IMR-90 (cell line): ENCODE results near the gene EDARADD. TPM values are rescaled to one million over a fixed set of nuclear protein-coding genes. Genes with fewer than 3 reads are reported as not detected.

Experiments used
- ATAC-seq: fragments of 200-7000 bp; cut with Tn5 transposase; 2 replicates; pipeline ENCODE4 v1.9.1; 2020; ENCODE audit warnings: low read depth, mild to moderate bottlenecking, moderate library complexity
- BruUV-seq: library from RNA; stranded (reverse); fragments of 400-500 nt; replicated peaks from 2 replicates; lab custom pipeline; 2021; lab: Mats Ljungman, UMichigan
- CTCF ChIA-PET: fragments of 300-600 bp; formaldehyde crosslinking; extraction: SDS; loops from one replicate; lab custom pipeline; 2021; ENCODE audit warnings: antibody characterized with exemption; lab: Yijun Ruan, JAX
- POLR2A ChIA-PET: fragments of 300-600 bp; sonication (Branson Sonifier 250); formaldehyde crosslinking; loops from one replicate; lab custom pipeline; 2022; ENCODE audit warnings: antibody characterized with exemption; ENCODE audit not compliant: unreplicated experiment; lab: Charles Lee
- DNase-seq: peaks from one replicate; pipeline ENCODE4 v3.0.0; 2013
- H2AFZ ChIP-seq: replicated peaks from 2 replicates; pipeline ENCODE3; 2013; ENCODE audit warnings: low read length, mild to moderate bottlenecking; ENCODE audit not compliant: poor library complexity
- H2AK5ac ChIP-seq: 2 replicates; pipeline ENCODE4 v1.6.1; 2013; ENCODE audit warnings: low read depth, low read length, inconsistent platforms
- H2AK9ac ChIP-seq: replicated peaks from 2 replicates; pipeline ENCODE3; 2013; ENCODE audit warnings: mild to moderate bottlenecking, low read depth, low read length, moderate library complexity; ENCODE audit not compliant: poor library complexity
- H2BK120ac ChIP-seq: 2 replicates; pipeline ENCODE4 v1.6.1; 2013; ENCODE audit warnings: low read depth, low read length, inconsistent platforms
- H2BK15ac ChIP-seq: 3 replicates; pipeline ENCODE4 v1.6.1; 2013; ENCODE audit warnings: low read depth, low read length, inconsistent platforms
- H2BK20ac ChIP-seq: 2 replicates; pipeline ENCODE4 v1.6.1; 2013; ENCODE audit warnings: low read depth, mild to moderate bottlenecking, inconsistent platforms, low read length, moderate library complexity
- H2BK5ac ChIP-seq: 2 replicates; pipeline ENCODE4 v1.6.1; 2013; ENCODE audit warnings: mild to moderate bottlenecking, low read depth, low read length, inconsistent platforms; ENCODE audit not compliant: poor library complexity, severe bottlenecking
- H3K14ac ChIP-seq: replicated peaks from 2 replicates; pipeline ENCODE4 v1.6.1; 2013; ENCODE audit warnings: low read depth, low read length, inconsistent platforms
- H3K18ac ChIP-seq: 2 replicates; pipeline ENCODE4 v1.6.1; 2013; ENCODE audit warnings: low read depth, low read length, control low read depth
- H3K23ac ChIP-seq: 2 replicates; pipeline ENCODE4 v1.6.1; 2013; ENCODE audit warnings: low read depth, low read length, inconsistent platforms
- H3K27ac ChIP-seq: 2 replicates; pipeline ENCODE4 v1.5.1; 2013; ENCODE audit warnings: mild to moderate bottlenecking, control low read depth, low read length; ENCODE audit not compliant: insufficient read depth
- H3K27me3 ChIP-seq: 2 replicates; pipeline ENCODE4 v1.6.1; 2013; ENCODE audit warnings: low read length; ENCODE audit not compliant: control insufficient read depth, insufficient read depth
- H3K36me3 ChIP-seq: 2 replicates; pipeline ENCODE4 v1.6.1; 2013; ENCODE audit warnings: low read length, mixed read lengths; ENCODE audit not compliant: control insufficient read depth, insufficient read depth
- H3K4ac ChIP-seq: 2 replicates; pipeline ENCODE4 v1.6.1; 2013; ENCODE audit warnings: low read depth, low read length, inconsistent platforms
- H3K4me1 ChIP-seq: 2 replicates; pipeline ENCODE4 v1.6.1; 2013; ENCODE audit warnings: low read length, mixed read lengths; ENCODE audit not compliant: control insufficient read depth, insufficient read depth
- H3K4me2 ChIP-seq: 2 replicates; pipeline ENCODE4 v1.6.1; 2013; ENCODE audit warnings: low read depth, mild to moderate bottlenecking, control low read depth, low read length, moderate library complexity
- H3K4me3 ChIP-seq: 2 replicates; pipeline ENCODE4 v1.5.1; 2013; ENCODE audit warnings: low read depth, mild to moderate bottlenecking, control low read depth, low read length, moderate library complexity; ENCODE audit not compliant: insufficient read depth
- H3K56ac ChIP-seq: 2 replicates; pipeline ENCODE4 v1.6.1; 2013; ENCODE audit warnings: low read length, inconsistent platforms; ENCODE audit not compliant: insufficient read depth; ENCODE audit errors: extremely low read depth
- H3K79me1 ChIP-seq, 2 experiments: 2 replicates each; pipeline ENCODE4 v1.6.1; 2013; ENCODE audit warnings: low read length in 2 of 2, inconsistent platforms in 1 of 2, low read depth in 1 of 2
- H3K9ac ChIP-seq: 2 replicates; pipeline ENCODE4 v1.6.1; 2013; ENCODE audit warnings: low read depth, low read length, control low read depth
- H3K9me1 ChIP-seq: 2 replicates; pipeline ENCODE4 v1.6.1; 2013; ENCODE audit warnings: low read length, inconsistent platforms; ENCODE audit not compliant: insufficient read depth
- H3K9me3 ChIP-seq: 2 replicates; pipeline ENCODE4 v1.6.1; 2013; ENCODE audit warnings: low read length; ENCODE audit not compliant: control insufficient read depth, insufficient read depth
- H4K20me1 ChIP-seq: 2 replicates; pipeline ENCODE4 v1.6.1; 2013; ENCODE audit warnings: low read length, inconsistent platforms; ENCODE audit not compliant: insufficient read depth
- H4K5ac ChIP-seq: 2 replicates; pipeline ENCODE4 v1.6.1; 2013; ENCODE audit warnings: mild to moderate bottlenecking, low read depth, low read length, control low read depth
- H4K8ac ChIP-seq, 2 experiments: 2 replicates each; pipeline ENCODE4 v1.6.1; 2013; ENCODE audit warnings: low read depth in 2 of 2, low read length in 2 of 2, control low read depth in 1 of 2, inconsistent platforms in 1 of 2
- H4K91ac ChIP-seq: 2 replicates; pipeline ENCODE4 v1.6.1; 2013; ENCODE audit warnings: low read depth, low read length, inconsistent platforms; ENCODE audit not compliant: insufficient read depth
- BHLHE40 ChIP-seq: fragments of 150-350 bp; IDR thresholded peaks from 2 replicates; pipeline ENCODE4 v1.6.1; 2016; ENCODE audit warnings: mild to moderate bottlenecking, low read depth, low read length
- CEBPB ChIP-seq: IDR thresholded peaks from 2 replicates; pipeline ENCODE4 v1.6.1; 2012; ENCODE audit warnings: low read depth, low read length, improper control_type of control experiment
- CTCF ChIP-seq: conservative IDR thresholded peaks from 2 replicates; pipeline ENCODE4 v1.5.1; 2012; ENCODE audit warnings: mild to moderate bottlenecking, low read depth, low read length, improper control_type of control experiment
- FOS ChIP-seq: fragments of 150-350 bp; IDR thresholded peaks from 2 replicates; pipeline ENCODE4 v1.6.1; 2016; ENCODE audit warnings: low read depth, low read length
- MAFK ChIP-seq: IDR thresholded peaks from 2 replicates; pipeline ENCODE4 v1.6.1; 2012; ENCODE audit warnings: low read depth, low read length, improper control_type of control experiment
- MAZ ChIP-seq: IDR thresholded peaks from 2 replicates; pipeline ENCODE4 v1.6.1; 2012; ENCODE audit warnings: low read depth, mild to moderate bottlenecking, low read length, improper control_type of control experiment, moderate library complexity, borderline replicate concordance
- MXI1 ChIP-seq: IDR thresholded peaks from 2 replicates; pipeline ENCODE4 v1.6.1; 2012; ENCODE audit warnings: low read depth, mild to moderate bottlenecking, low read length, moderate library complexity, borderline replicate concordance
- NFE2L2 ChIP-seq: fragments of 150-350 bp; IDR thresholded peaks from 2 replicates; pipeline ENCODE4 v1.6.1; 2016; ENCODE audit warnings: low read depth, mild to moderate bottlenecking, low read length
- POLR2A ChIP-seq: IDR thresholded peaks from 2 replicates; pipeline ENCODE4 v1.6.1; 2012; ENCODE audit warnings: mild to moderate bottlenecking, low read depth, low read length
- RFX5 ChIP-seq: IDR thresholded peaks from 2 replicates; pipeline ENCODE4 v1.8.0; 2012; ENCODE audit warnings: low read depth, mild to moderate bottlenecking, low read length, moderate library complexity
- WGBS, 2 experiments: methylation state at CpG; one replicate each; pipeline versions ENCODE4 v1.1.5 to v1.1.7; 2013; ENCODE audit warnings: missing lambda C conversion rate in 2 of 2; ENCODE audit not compliant: insufficient read length in 1 of 2; ENCODE audit errors: extremely low coverage in 2 of 2; 5-methylcytosine and 5-hydroxymethylcytosine counted together
- dilution Hi-C: fragments of 300-500 bp; cut with HindIII; formaldehyde crosslinking; loops from one replicate; pipeline ENCODE4 v1.14.3; 2018; ENCODE audit warnings: low sequenced_read_pairs; ENCODE audit not compliant: unreplicated experiment
- in situ Hi-C: fragments of 300-500 bp; cut with MboI; formaldehyde crosslinking; loops from 3 replicates; pipeline ENCODE4 v1.14.3; 2019; ENCODE audit warnings: low sequenced_read_pairs, inconsistent platforms, mixed read lengths
- intact Hi-C: fragments of 100-400 bp; cut with micrococcal nuclease; formaldehyde crosslinking; loops from 2 replicates; pipeline ENCODE4 v1.10.0; 2022
- polyA plus RNA-seq, 3 experiments: library from polyadenylated mRNA; depleted of rRNA; stranded (reverse); fragments of >200 nt; gene quantifications; 2 replicates each; pipeline ENCODE4 v1.2.3, GENCODE V29; 2012; ENCODE audit warnings: low replicate concordance in 1 of 3
- total RNA-seq: library from RNA; depleted of rRNA; stranded (reverse); fragments of >200 nt; gene quantifications from 2 replicates; pipeline ENCODE4 v1.2.3, GENCODE V29; 2012

The EDARADD gene
- total and polyA plus RNA-seq, 2 of the 4 experiments (the other 2 are of a cell fraction) = not detected

GRCh38 chr1:236417336-236417735 is 23.2 kb downstream of the EDARADD start:
- Histone ChIP-seq H3K27me3 (no peaks in the 10 kb centered on the region), H4K91ac (no peak overlapping the region), H3K79me1 (no peaks in the 10 kb centered on the region), H3K56ac (no peak overlapping the region), H3K4me3 (no peak overlapping the region), H3K18ac (no peak overlapping the region), H4K20me1 (no peaks in the 10 kb centered on the region), H2BK20ac (no peak overlapping the region), H4K8ac (no peak overlapping the region), H2BK120ac (no peak overlapping the region), H3K27ac (no peak overlapping the region), H2AFZ (no peak overlapping the region), H3K4me1 (no peaks in the 10 kb centered on the region), H3K9me3 (peaks cover 2% of the 10 kb centered on the region; the same call in 1 of the 2 replicates), H4K5ac (no peak overlapping the region), H3K23ac (no peak overlapping the region), H3K9ac (no peak overlapping the region), H3K4me2 (no peak overlapping the region), H2BK5ac (no peak overlapping the region), H3K4ac (no peak overlapping the region), H2BK15ac (no peak overlapping the region), H3K36me3 (no peaks in the 10 kb centered on the region), H3K9me1 (no peaks in the 10 kb centered on the region), H2AK5ac (no peak overlapping the region), H3K14ac (no peak overlapping the region), H2AK9ac (no peak overlapping the region)
- POLR2A ChIA-PET = no interaction called here
- TF ChIP-seq MXI1 = no peak
- TF ChIP-seq NFE2L2 = no peak
- no peak for TF ChIP-seq RFX5
- TF ChIP-seq CEBPB = no peak
- TF ChIP-seq POLR2A = no peak
- TF ChIP-seq FOS = no peak
- no peak for TF ChIP-seq BHLHE40
- TF ChIP-seq MAZ = no peak
- no peak for TF ChIP-seq CTCF
- TF ChIP-seq MAFK = no peak
- no TSS peak for BruUV-seq
- dilution Hi-C loops = no loop called here
- no peak for ATAC-seq
- CTCF ChIA-PET = no interaction called here
- in situ Hi-C loops = no loop called here
- intact Hi-C loops = no loop called here
- WGBS, 2 experiments = 20% methylated on average over 1 of the region's 3 CpGs; no CpG with 5 or more reads in 1 of the 2 experiments
- DNase-seq = no peak
